ENCODE data around the gene RNF175.

DNA sequence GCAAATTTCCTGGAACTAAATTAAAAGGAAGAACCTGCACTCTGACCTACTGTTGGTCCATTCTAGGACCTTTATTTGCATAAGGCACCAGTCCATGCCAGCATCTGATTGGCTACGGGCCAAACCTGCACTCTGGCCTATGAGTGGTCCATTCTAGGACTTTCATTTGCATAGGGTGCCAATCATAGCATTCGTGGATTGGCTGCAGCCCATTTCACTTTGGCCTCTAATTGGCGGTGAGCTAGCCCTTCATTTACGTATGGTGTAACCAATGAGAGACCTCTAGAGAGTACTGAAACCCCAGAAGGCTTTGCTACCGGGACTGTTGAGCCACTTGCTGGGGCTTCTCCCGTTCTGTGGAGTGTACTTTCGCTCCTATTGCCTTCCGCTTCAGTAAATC is 6.1 kb upstream of the RNF175 start:
- TF ChIP-seq POLR2AphosphoS5 (IDR thresholded peaks at IDR 0.05) (no peak), RAD21 (conservative IDR thresholded peaks at IDR 0.05) (no peak), EZH2 (IDR thresholded peaks at IDR 0.05; ENCODE audit: borderline replicate concordance, insufficient read depth, low read length, poor library complexity, severe bottlenecking) (no peak)
- TF ChIP-seq, protein P1, sequence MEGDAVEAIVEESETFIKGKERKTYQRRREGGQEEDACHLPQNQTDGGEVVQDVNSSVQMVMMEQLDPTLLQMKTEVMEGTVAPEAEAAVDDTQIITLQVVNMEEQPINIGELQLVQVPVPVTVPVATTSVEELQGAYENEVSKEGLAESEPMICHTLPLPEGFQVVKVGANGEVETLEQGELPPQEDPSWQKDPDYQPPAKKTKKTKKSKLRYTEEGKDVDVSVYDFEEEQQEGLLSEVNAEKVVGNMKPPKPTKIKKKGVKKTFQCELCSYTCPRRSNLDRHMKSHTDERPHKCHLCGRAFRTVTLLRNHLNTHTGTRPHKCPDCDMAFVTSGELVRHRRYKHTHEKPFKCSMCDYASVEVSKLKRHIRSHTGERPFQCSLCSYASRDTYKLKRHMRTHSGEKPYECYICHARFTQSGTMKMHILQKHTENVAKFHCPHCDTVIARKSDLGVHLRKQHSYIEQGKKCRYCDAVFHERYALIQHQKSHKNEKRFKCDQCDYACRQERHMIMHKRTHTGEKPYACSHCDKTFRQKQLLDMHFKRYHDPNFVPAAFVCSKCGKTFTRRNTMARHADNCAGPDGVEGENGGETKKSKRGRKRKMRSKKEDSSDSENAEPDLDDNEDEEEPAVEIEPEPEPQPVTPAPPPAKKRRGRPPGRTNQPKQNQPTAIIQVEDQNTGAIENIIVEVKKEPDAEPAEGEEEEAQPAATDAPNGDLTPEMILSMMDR (IDR thresholded peaks at IDR 0.05; ENCODE audit: poor library complexity, severe bottlenecking), result no peak
- TF ChIP-seq, protein P2, sequence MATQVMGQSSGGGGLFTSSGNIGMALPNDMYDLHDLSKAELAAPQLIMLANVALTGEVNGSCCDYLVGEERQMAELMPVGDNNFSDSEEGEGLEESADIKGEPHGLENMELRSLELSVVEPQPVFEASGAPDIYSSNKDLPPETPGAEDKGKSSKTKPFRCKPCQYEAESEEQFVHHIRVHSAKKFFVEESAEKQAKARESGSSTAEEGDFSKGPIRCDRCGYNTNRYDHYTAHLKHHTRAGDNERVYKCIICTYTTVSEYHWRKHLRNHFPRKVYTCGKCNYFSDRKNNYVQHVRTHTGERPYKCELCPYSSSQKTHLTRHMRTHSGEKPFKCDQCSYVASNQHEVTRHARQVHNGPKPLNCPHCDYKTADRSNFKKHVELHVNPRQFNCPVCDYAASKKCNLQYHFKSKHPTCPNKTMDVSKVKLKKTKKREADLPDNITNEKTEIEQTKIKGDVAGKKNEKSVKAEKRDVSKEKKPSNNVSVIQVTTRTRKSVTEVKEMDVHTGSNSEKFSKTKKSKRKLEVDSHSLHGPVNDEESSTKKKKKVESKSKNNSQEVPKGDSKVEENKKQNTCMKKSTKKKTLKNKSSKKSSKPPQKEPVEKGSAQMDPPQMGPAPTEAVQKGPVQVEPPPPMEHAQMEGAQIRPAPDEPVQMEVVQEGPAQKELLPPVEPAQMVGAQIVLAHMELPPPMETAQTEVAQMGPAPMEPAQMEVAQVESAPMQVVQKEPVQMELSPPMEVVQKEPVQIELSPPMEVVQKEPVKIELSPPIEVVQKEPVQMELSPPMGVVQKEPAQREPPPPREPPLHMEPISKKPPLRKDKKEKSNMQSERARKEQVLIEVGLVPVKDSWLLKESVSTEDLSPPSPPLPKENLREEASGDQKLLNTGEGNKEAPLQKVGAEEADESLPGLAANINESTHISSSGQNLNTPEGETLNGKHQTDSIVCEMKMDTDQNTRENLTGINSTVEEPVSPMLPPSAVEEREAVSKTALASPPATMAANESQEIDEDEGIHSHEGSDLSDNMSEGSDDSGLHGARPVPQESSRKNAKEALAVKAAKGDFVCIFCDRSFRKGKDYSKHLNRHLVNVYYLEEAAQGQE (IDR thresholded peaks at IDR 0.05; ENCODE audit: borderline replicate concordance), result no peak

Measured in neural cell (in vitro differentiated cells).